HEK293 (cell line): ENCODE measurements around the gene CC2D1B.

Experiments used
- CTCF ChIP-seq: fragments of 450-650 bp; formaldehyde crosslinking; IDR thresholded peaks from 2 replicates; pipeline ENCODE4 v1.5.1; 2016; ENCODE audit warnings: missing biosample characterization, missing genetic modification characterization
- RBAK ChIP-seq: fragments of 450-650 bp; formaldehyde crosslinking; IDR thresholded peaks from 2 replicates; pipeline ENCODE4 v1.5.1; 2016; ENCODE audit warnings: missing biosample characterization, missing genetic modification characterization
- SP7 ChIP-seq: fragments of 450-650 bp; formaldehyde crosslinking; IDR thresholded peaks from 2 replicates; pipeline ENCODE4 v1.5.1; 2016; ENCODE audit warnings: missing biosample characterization, missing genetic modification characterization
- ZNF133 ChIP-seq: fragments of 450-650 bp; formaldehyde crosslinking; IDR thresholded peaks from 2 replicates; pipeline ENCODE4 v1.5.1; 2016; ENCODE audit warnings: missing biosample characterization, missing genetic modification characterization
- ZNF341 ChIP-seq: fragments of 450-650 bp; formaldehyde crosslinking; IDR thresholded peaks from 2 replicates; pipeline ENCODE4; 2016; ENCODE audit warnings: low read depth, missing biosample characterization, missing genetic modification characterization
- ZNF510 ChIP-seq: fragments of 450-650 bp; formaldehyde crosslinking; IDR thresholded peaks from 2 replicates; pipeline ENCODE4 v1.5.1; 2018; ENCODE audit warnings: mild to moderate bottlenecking, missing genetic modification characterization, missing biosample characterization; ENCODE audit not compliant: insufficient replicate concordance
- ZNF629 ChIP-seq: fragments of 450-650 bp; formaldehyde crosslinking; IDR thresholded peaks from 2 replicates; pipeline ENCODE4 v1.5.1; 2017; ENCODE audit warnings: missing biosample characterization, missing genetic modification characterization

- peak; percentile 74 for TF ChIP-seq CTCF (tag by site-specific recombination)
- TF ChIP-seq ZNF133 (tag by site-specific recombination) = no peak
- no peak for TF ChIP-seq ZNF510 (tag by site-specific recombination)
- TF ChIP-seq ZNF629 (tag by site-specific recombination) = no peak; the same call in 1 of the 2 replicates
- TF ChIP-seq RBAK (tag by site-specific recombination) = no peak
- peak; percentile 81 for TF ChIP-seq ZNF341
- TF ChIP-seq SP7 (tag by site-specific recombination) = peak; percentile 72
Measured at GRCh38 chr1:52365746-52366516, at the start of gene CC2D1B.
